ENCODE measurements around the gene AMN.
"Not testable (repeated sequence)": the region's sequence is repeated elsewhere in the genome, so short reads cannot be mapped to it uniquely, and the experiment has no call there.

Gene AMN

GRCh38 chr14:102911991-102912761 is 10.3 kb upstream of the AMN start:
- in situ Hi-C loops (cut with MboI; ENCODE audit: low sequenced_read_pairs) = no loop called here

DNA sequence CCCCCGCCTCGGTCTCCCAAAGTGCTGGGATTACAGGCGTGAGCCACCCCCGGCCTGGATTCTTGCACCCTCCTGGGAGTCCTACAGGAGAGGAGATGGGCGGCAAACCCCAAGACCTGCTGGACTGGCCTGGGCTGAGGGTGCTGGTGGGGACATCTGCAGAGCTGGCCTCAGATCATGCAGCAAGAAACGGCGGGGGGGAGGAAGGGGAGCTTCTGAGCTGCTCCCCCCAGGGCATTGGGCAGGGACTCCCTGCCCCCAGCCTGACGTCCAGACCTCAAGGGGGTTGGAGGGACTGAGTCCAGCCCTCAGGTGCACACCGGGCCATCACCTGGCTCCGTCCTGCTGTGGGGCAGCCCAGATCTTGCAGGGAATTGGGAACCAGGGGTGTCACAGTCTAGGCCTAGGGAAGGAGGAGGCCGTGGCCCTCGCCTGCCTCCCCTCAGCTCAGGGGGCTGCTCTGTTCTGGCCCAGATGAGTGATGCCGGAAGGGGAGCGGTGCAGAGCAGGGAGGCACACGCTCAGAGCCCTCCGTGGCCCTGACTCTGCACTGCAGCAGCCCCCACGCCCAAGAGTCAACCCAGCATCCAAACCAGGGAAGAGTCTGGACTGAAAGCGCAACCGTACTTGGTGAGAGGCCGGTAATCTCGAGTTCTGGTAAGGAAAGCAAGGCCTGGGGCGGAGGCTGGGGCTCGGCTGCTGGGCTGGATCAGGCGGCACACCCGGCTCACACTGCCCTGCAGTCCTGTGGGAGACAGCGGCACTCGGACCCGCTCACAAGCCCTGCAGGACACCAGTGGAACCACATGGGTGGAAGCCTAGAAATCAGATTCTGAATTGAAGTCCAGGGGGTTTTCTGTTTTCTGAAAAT is 8.9 kb upstream of the AMN start:
- in situ Hi-C loops (cut with MboI; ENCODE audit: low sequenced_read_pairs) = no loop called here

DNA sequence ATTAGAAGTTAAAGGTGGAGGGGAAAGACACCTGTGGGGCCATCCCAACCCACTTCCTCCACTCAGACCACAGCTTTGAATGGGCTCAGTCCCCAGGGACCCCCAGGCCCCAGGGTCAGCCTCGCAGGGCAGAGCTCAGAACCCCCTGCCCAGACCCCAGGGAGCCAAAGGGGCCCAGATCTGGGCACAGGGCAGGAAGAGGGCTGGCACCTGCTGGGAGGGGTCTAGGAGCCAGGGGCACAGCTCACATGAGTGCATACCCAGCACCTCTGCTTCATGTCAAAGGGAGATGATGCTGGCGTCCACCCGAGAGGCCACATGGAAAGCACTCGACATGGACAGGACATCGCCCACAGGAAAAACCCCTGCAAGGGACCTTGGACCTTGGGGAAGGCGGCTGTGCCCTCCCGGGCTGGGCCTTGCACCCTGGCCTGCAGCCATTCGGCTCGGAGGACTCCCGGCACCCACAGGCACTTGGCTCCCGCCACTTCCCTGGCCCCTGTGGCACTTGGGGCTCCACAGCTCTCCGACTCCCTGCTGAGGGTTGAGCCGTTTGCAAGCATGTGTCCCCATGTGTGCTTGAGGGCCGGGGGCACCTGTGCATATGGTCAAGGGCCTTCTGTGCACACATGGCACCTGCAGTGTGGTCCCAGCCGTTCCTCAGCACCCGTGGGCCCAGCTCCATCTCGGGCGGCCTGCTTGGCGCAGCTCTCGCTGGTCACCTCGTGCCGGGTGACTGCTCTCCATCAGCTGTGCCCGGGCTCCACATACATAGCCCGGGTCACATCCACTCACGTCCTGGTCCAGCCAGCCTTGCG is 7.8 kb upstream of the AMN start:
- in situ Hi-C loops (cut with MboI; ENCODE audit: low sequenced_read_pairs) = no loop called here

- in situ Hi-C loops (cut with MboI; ENCODE audit: low sequenced_read_pairs) = no loop called here
Measured at GRCh38 chr14:102915292-102916110, 7.0 kb upstream of the AMN start.

- in situ Hi-C loops (cut with MboI; ENCODE audit: low sequenced_read_pairs) = no loop called here
Measured at GRCh38 chr14:102916347-102917055, 6.0 kb upstream of the AMN start.

- in situ Hi-C loops (cut with MboI; ENCODE audit: low sequenced_read_pairs) = no loop called here
Measured at GRCh38 chr14:102917056-102917385, 5.4 kb upstream of the AMN start.

DNA sequence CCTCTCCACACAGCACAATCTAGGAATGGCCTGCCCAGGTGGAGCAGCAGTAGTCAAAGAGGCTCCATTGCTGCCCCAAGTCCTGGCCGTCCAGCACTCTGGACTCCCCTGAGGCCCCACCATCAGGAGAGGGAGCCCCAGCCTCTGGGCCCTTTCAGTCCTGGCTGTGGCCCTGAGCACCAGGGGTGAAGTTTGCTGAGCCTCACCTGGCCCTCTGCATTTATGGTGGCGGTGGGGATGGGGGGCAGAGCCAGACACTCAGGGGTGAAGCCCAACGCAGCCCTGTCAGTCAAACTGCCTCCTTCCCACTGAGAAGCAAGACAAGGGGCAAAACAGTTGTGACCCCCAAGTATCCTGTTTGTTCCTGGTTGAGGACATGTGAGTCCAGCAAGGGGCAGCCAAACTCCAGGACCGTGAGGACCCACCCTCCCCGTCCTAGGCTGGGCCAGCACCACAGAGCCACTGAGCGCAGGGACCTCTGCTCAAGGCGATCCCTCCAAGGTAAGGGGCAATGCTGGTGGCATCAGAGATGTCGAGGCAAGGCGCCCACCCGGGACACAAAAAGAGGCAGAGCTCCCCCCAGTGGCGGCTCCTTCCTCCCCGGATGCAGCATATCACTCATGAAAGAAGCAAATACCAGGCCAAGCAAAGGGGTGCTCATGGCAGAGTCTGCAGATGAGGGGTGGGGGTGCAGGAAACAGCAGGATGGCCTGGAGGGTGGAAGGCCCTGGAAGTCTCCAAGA is 4.8 kb upstream of the AMN start:
- in situ Hi-C loops (cut with MboI; ENCODE audit: low sequenced_read_pairs) = no loop called here

DNA sequence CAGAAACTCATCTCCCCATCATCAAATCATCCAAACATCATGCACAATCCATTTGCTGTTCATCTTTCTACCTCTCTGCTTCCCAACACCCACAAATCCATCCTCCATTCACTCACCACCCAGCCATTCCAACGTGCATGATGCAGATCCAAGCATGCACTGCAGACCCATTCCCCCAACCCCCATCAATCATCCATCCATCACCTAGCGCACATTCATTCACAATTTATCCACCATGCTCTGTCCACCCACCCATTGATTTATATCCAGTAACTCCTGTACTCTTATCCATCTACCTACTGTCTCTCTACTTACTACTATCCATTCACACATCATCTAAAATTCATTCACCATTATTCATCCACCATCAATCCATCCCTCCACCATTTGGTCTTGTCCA is 4.0 kb upstream of the AMN start:
- in situ Hi-C loops (cut with MboI; ENCODE audit: low sequenced_read_pairs) = no loop called here

- in situ Hi-C loops (cut with MboI; ENCODE audit: low sequenced_read_pairs) = no loop called here
Measured at GRCh38 chr14:102920273-102920997, 2.0 kb upstream of the AMN start.

- in situ Hi-C loops (cut with MboI; ENCODE audit: low sequenced_read_pairs) = no loop called here
Measured at GRCh38 chr14:102920998-102921304, 1.5 kb upstream of the AMN start.

DNA sequence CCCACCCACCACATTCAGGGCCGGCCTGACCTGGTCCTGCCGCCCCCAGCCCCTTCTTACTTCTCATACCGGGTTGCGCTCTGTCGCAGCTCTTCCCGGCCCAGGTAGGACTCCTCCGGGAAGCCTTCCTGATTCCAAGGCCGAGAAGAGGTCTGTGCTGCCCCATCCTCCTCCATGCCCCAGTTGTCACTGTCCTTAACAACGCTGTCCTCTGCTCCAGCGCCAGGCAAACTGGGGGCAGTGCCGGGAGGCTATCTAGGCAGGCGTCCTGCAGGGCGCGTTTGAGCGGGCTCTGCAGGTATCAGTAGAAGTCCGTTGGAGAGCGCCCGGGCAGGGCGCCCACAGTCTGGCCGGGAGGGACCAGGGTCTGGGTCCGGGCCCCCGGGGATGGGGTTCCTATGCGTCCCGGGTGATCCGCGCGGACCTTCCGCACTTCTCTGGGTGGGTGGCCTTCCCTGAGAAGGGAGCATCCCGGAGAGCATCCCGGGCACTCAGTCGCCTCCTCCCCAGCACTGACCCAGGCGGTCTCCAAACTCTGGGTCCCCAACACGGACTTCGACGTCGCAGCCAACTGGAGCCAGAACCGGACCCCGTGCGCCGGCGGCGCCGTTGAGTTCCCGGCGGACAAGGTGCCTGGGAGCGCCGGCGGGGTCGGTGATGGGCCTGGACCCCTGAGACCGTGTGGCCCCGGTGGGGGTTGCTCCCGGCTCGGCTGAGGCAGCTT is 900 bp downstream of the AMN start:
- in situ Hi-C loops (cut with MboI; ENCODE audit: low sequenced_read_pairs) = no loop called here

DNA sequence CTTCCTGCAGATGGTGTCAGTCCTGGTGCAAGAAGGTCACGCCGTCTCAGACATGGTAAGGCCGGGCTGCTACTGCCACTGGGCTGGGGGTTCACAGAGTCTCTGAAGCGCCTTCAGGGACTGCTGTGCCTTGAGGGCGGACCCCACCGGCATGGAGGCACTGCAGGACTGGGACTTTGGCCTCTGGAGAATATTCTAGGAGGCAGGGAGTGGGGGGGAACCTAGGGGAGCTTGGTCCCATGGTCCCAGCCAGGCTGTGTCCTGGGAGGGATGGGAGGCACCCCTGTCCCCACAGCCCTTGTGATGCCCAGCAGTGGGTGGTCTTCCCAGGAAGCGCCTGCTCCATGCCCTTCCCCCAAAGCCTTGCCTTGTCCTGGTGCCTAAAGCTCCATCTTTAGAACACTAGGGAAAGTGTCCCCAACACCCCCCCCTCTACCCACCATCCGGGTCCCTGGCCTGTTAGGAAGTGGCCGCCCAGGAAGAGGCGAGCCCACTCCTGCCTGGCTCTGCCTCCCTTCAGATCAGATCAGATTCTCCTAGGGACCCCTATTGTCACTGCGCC is 1.5 kb downstream of the AMN start:
- in situ Hi-C loops (cut with MboI; ENCODE audit: low sequenced_read_pairs) = no loop called here

GRCh38 chr14:102924632-102925588 is 2.4 kb downstream of the AMN start:
- in situ Hi-C loops (cut with MboI; ENCODE audit: low sequenced_read_pairs) = no loop called here

DNA sequence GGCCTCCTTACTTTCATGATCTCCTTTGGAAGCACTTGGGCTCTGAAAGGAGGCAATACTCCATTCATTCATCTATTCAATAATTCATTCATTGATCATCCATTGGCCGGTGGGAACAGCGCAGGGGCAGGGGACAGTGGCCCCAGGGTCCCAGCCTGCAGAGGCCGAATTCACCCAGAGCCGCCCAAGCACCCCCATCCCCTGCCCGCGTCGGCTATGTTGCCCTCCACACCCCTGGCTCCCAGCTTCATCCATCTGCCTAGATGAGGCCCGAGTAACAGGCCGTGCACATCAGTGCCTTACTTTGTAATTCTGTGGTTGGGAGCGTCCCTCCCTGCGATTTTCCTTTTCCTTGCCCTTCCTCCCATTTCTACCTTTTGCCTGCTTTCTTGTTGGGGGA is 3.2 kb downstream of the AMN start:
- in situ Hi-C loops (cut with MboI; ENCODE audit: low sequenced_read_pairs) = no loop called here

DNA sequence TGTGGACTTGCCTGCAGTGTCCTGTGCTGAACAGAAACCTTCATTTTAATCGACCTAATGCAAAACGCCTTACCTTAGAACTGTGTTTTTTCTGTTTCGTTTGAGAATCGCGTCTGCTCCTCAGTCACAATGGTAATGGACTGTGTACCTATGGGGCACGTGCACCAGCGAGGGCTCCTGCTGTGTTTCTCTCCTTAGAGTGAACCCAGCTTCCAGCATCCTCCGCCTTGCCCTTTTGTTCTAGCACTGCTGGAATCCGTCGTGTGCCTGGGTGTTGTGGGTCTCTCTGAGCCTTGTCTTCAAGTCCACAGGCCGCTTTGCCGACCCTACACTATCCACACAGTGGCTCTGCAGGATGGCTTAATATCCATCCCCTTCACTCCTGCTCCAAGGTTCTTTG is 3.6 kb downstream of the AMN start:
- in situ Hi-C loops (cut with MboI; ENCODE audit: low sequenced_read_pairs) = no loop called here

DNA sequence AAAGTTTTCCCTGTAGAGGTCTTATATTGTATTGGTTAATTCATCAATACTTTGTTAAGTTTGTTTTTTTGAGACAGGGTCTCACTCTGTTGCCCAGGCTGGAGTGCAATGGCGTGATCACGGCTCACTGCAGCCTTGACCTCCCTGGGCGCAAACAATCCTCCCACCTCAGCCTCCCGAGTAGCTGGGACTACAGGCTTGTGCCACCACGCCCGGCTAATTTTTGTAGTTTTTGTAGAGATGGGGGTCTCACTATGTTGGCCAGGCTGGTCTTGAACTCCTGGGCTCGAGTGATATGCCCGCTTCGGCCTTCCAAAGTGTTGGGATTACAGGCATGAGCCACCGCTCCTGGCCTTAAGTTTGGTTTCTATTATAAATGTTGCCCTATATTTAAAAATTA is 4.4 kb downstream of the AMN start:
- in situ Hi-C loops (cut with MboI; ENCODE audit: low sequenced_read_pairs) = not testable (repeated sequence)

DNA sequence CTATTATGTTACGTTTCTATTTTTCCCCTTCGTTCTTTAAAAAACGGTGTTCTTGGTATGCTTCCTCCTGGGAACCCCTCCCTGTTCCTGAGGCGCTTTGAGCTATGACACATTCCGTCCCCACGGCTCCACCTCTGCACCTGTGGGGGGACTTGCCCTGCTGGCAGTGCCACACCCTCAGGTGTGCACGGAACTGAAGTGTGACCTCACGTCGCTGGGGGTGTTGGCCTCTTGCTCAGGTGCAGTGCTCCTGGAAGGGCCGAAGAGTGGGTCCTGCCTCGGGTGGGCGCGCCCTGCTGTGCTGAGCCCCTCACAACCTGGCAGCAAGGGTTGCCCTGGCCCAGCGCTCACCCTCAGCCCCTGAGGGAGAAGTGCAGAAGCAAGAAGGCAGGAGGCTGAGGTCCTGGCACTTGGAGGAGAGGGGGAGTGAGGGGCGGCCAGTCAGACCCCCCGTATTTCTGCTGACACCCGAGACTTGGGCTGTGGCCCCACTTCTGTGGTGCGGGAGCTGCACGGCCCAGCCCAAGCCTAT is 4.9 kb downstream of the AMN start:
- in situ Hi-C loops (cut with MboI; ENCODE audit: low sequenced_read_pairs) = no loop called here
